ENCODE results near the gene DPYSL3.
A peak's percentile ranks its signal among the peaks of the same experiment; 100 is the strongest.

Gene DPYSL3

DNA sequence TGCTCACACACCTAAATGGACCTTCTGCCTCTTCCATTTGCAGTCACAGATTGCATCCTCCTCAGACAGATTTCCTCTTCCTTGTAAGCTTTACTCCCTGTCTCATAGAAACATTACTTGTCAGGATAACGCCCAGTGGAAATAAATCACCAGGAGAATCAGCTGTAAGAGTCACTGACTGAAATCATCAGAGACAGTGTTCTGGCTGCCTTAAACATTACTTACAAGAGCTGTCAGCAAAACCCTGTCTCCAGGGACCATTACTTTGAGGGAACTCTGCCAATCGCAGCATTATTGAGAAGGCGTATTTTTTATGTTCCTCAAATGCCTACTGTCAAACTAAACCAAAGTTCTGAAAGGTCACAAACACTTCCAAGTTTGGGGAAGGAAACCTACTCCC, 5.9 kb downstream of the DPYSL3 start:
- H3K4me1 Mint-ChIP-seq, result peaks cover 0 to 4% of the 10 kb centered on the region in 2 donors
- H3K27ac Mint-ChIP-seq, result no peak overlapping the region
- H3K4me3 Mint-ChIP-seq, result no peak overlapping the region
- peaks cover 3 to 4% of the 10 kb centered on the region in 2 donors for H3K9me3 Mint-ChIP-seq
- no peak for ATAC-seq (replicated peaks)
- H3K36me3 Mint-ChIP-seq, result no peaks in the 10 kb centered on the region
- peaks cover 17 to 18% of the 10 kb centered on the region in 2 donors for H3K27me3 Mint-ChIP-seq
- no peak for DNase-seq

DNA sequence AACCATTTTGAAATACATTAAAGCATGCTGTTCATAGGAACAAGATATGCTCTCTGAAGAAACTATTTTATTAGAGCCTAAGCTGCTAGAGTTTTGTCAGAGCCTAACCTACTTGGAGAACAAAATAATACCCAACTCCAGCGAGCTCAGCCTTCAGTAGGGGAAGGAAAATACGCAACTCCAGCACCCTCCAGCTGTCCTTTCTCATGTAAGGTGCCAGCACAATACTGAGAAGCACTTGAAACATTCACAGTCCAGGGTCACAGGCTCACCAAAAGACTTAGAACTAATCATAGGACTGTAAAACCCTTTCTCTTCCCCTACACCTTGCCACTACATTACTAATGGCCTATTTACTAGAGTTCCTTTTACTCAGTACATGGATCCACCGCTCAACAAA, 18.9 kb downstream of the DPYSL3 start:
- peaks cover 3 to 32% of the 10 kb centered on the region in 2 donors for H3K27me3 Mint-ChIP-seq
- no peak for ATAC-seq (replicated peaks)
- H3K36me3 Mint-ChIP-seq, result no peaks in the 10 kb centered on the region
- H3K27ac Mint-ChIP-seq, result no peak overlapping the region
- no peak for DNase-seq
- H3K4me3 Mint-ChIP-seq, result no peak overlapping the region
- H3K4me1 Mint-ChIP-seq, result no peaks in the 10 kb centered on the region
- no peaks in the 10 kb centered on the region for H3K9me3 Mint-ChIP-seq

DNA sequence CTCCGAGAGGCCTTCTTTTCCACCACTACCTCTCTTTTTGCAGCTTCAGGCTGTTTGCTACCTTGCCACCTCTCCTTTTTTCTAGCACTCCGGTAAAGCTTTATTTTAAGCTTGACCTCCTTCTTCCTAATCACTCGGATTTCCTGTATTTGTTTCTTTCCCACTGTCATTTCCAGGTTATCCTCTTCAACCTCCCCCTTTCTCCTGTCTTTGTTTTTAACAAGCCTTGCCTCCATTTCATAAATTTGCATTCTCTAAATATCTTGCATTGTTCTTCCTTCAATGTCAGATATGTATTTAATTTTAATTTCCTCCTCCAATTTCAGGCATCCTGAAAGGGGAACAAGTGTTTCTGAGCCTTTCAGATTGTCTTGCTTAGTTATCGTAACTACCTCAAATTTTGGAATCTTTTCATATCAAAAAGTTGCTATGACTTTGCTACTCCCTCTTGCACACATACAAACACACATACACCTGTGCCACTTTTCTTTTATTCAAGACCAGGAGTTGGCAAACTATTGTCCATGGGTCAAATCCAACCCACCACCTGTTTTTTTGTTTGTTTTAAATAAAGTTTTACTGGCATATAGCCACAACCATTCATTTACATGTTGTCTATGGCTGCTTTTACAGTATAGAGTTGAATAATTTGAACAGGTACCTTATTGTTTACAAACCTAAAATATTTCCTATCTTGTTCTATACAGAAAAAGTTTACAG, 22.7 kb downstream of the DPYSL3 start:
- DNase-seq (no peak), ATAC-seq (replicated peaks) (no peak)
- Mint-ChIP-seq H3K4me1 (peaks cover 2 to 8% of the 10 kb centered on the region in 2 donors), H3K4me3 (no peak overlapping the region), H3K36me3 (no peaks in the 10 kb centered on the region), H3K9me3 (peaks cover 0 to 4% of the 10 kb centered on the region in 2 donors), H3K27ac (no peak overlapping the region), H3K27me3 (peaks cover 3 to 25% of the 10 kb centered on the region in 2 donors)

DNA sequence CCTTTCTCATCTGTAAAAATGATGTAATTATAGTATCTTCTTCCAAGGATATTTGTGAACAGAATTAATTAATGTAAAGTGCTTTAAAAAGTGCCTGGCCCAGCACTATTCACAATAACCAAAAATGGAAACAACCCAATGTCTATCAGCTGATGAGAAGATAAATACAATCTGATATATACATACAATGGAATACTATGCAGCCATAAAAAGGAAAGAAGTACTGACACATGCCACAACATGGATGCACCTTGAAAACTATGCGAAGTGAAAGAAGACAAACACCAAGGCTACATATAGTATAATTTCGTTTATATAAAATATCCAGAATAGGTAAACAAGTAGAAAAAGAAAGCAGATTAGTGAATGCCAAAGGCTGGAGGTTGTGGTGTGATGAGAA, 24.1 kb downstream of the DPYSL3 start:
- Mint-ChIP-seq H3K4me3 (no peak overlapping the region), H3K36me3 (no peaks in the 10 kb centered on the region), H3K27ac (no peak overlapping the region)

DNA sequence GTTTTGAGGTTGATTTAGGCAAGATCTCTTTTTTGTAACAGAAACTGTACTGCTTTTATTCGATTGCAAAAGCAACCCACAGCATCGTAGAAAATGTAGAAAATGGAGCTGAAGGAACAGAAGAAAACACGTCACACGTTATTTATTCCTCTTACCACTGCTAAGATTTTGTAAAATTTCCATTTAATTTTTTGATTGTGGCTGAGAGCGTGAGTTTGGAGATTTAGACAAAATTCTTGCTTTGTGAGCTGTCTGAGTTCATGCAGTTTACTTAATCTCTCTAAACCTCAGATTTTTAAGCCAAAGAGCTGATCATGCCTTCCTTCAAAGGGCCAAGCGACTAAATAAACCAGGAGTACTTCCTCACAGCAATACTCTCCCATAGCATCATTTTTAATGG, 24.8 kb downstream of the DPYSL3 start:
- no peak for ATAC-seq (replicated peaks)
- Mint-ChIP-seq H3K4me3 (no peak overlapping the region), H3K4me1 (peaks cover 5 to 20% of the 10 kb centered on the region in 2 donors)

More for the DNA sequence above, 24.1 kb downstream of the DPYSL3 start:
- no peak for DNase-seq
- Mint-ChIP-seq H3K4me1 (peaks cover 5 to 15% of the 10 kb centered on the region in 2 donors), H3K9me3 (peaks cover 0 to 4% of the 10 kb centered on the region in 2 donors), H3K27me3 (peaks cover 3 to 18% of the 10 kb centered on the region in 2 donors)
- no peak for ATAC-seq (replicated peaks)

DNA sequence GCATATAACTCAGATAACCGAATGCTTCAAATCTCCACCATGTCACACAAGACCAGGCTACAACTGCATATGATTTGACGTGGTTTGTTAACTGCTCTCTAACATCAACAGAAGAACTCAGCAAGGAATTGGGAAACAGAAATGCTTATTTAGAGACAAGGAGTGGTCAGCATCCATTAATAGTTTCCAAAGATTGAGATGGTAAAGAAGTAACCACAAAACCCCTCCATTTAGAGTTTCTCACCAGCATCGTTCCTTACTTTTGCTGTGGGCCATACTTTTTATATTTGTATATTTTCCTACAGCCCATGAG, 25.2 kb downstream of the DPYSL3 start:
- Mint-ChIP-seq H3K4me1 (peaks cover 5 to 22% of the 10 kb centered on the region in 2 donors), H3K27ac (no peak overlapping the region), H3K9me3 (peaks cover 0 to 4% of the 10 kb centered on the region in 2 donors), H3K36me3 (no peaks in the 10 kb centered on the region), H3K4me3 (no peak overlapping the region), H3K27me3 (peaks cover 0 to 7% of the 10 kb centered on the region in 2 donors)
- ATAC-seq (replicated peaks) (no peak), DNase-seq (no peak)

More for the DNA sequence above, 24.8 kb downstream of the DPYSL3 start:
- Mint-ChIP-seq H3K27me3 (peaks cover 0 to 11% of the 10 kb centered on the region in 2 donors), H3K36me3 (no peaks in the 10 kb centered on the region), H3K9me3 (peaks cover 0 to 4% of the 10 kb centered on the region in 2 donors), H3K27ac (no peak overlapping the region)
- no peak for DNase-seq

DNA sequence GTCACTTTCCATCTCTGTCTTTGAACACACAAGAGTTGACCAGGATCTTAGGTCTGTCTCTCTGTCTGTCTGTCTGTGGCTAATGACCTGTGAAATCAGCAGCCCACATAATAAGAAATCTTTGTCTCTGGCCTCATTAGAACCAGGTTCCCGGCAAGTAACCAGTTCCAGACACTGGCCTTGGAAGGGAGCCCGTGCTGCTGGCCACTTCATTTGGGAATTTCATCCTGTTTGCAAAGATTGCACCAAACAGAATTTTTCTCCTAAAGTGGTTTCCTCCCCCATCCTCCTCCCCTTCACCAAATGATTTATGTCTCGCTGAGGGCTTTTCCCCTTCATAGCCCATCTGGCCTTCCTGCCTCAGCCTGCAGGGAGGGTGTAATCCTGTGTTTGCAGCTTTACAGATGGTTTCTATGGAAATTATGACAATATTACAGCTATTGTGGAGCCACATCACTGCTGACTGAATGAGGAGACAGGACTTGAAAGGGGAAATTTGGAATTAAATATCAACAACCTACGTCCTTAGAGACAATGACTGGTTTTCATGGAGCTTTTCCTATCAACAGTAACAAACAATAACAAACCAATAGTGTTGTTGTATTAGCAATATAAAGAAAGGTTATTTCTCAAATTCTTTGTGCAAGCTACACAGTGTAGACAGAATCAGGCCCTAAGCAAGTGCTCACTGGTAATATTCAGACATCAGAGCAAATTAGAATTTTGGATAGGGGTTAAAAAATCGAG, 25.7 kb downstream of the DPYSL3 start:
- ATAC-seq (replicated peaks) (no peak), DNase-seq (no peak)
- Mint-ChIP-seq H3K4me3 (no peak overlapping the region), H3K27me3 (peaks cover 0 to 5% of the 10 kb centered on the region in 2 donors), H3K4me1 (peaks cover 9 to 27% of the 10 kb centered on the region in 2 donors), H3K9me3 (peaks cover 0 to 4% of the 10 kb centered on the region in 2 donors), H3K36me3 (no peaks in the 10 kb centered on the region), H3K27ac (no peak overlapping the region)

DNA sequence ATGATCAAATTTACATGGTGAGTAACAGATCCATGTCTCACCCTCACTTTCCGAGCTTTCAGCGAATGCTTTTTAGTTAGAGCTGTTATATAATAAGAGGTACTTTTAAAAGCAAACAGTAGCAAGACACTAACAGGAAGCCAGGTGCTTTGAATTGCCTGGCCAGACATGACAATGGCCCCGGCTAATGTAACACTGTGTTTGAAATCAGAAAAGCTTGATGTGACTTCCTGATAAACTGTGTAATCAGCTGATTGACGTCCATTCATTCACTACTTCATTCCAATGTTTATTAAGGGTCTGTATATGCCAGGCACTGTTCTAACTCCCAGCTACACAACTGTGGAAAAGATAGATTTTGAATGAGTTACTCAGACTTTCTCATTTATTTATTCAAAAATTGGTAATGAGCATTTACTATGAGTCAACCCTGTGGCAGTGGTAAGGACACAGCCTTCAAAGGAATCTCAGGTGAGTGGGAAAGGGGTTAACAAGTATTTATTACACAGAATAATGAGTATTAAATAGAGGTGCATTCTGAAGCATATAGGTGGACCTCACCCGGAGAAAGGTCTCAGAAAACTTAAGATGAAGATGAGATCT, 26.6 kb downstream of the DPYSL3 start:
- Mint-ChIP-seq H3K4me1 (peaks cover 9 to 34% of the 10 kb centered on the region in 2 donors), H3K27ac (no peak overlapping the region)

DNA sequence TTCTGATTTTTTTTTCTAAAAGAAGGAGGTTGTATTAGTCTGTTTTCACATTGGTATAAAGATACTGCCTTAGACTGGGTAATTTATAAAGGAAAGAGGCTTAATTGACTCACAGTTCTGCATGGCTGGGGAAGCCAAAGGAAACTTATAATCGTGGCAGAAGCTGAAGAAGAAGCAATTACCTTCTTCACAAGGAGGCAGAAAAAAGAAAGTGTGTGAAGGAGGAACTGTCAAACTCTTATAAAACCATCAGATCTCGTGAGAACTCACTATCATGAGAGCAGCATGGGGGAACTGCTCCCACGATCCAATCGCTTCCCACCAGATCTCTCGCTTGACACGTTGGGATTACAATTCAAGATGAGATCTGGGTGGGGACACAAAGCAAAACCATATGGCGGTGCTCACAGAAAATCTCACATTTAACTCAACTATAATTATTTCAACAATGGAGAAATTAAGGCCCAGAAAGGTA, 27.1 kb downstream of the DPYSL3 start:
- H3K27ac Mint-ChIP-seq, result no peak overlapping the region
- H3K4me1 Mint-ChIP-seq, result peaks cover 9 to 34% of the 10 kb centered on the region in 2 donors
- peak overlapping the region in 1 of 2 donors; percentile 51 for H3K4me3 Mint-ChIP-seq

More for the DNA sequence above, 26.6 kb downstream of the DPYSL3 start:
- DNase-seq, result no peak
- H3K9me3 Mint-ChIP-seq, result peaks cover 0 to 4% of the 10 kb centered on the region in 2 donors
- no peak overlapping the region for H3K4me3 Mint-ChIP-seq
- ATAC-seq (replicated peaks), result no peak
- H3K36me3 Mint-ChIP-seq, result no peaks in the 10 kb centered on the region
- H3K27me3 Mint-ChIP-seq, result peaks cover 0 to 4% of the 10 kb centered on the region in 2 donors

DNA sequence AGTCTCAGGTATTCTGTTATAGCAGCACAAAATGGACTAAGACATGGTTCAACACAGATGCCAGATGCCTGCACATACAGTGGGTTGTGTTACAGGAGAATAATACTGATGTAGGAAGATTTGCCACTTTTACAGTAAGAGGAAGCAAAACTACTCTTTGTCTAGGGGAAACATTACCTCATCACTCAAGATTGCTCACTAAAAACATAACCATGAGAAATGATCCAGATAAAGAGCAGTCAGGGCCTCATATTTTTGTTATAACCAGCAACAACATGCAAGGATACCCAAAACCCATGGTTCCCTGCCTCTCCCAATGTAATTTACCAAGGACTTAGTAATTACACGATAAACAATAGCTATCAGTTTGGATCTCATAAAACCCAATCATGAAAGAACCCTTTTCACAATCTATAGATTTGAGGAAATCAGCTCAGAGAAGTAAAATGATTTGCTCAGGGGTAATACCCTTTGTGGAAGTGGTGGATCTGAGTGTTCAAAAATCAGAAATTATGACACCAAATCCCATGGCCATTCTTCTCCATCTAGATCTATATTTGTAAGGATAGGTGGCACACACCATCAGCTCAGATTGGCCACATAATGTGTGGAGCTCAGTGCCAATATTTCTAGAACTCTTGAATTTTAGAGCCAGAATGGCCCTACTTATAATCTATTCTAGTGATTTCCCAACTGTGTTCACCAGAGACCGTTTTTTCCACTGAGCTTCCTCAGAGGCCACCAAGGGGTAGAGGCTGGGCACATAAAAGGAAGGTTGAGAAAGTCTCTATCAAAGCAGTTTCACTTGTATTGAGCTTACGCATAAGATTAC, 27.8 kb downstream of the DPYSL3 start:
- ATAC-seq (replicated peaks), result peak; percentile 80 to 85
- H3K4me3 Mint-ChIP-seq, result peak overlapping the region in 1 of 2 donors; percentile 51
- H3K27me3 Mint-ChIP-seq, result peaks cover 4 to 7% of the 10 kb centered on the region in 2 donors
- peaks cover 0 to 6% of the 10 kb centered on the region in 2 donors for H3K9me3 Mint-ChIP-seq
- DNase-seq, result no peak
- peaks cover 9 to 34% of the 10 kb centered on the region in 2 donors for H3K4me1 Mint-ChIP-seq
- H3K36me3 Mint-ChIP-seq, result no peaks in the 10 kb centered on the region
- no peak overlapping the region for H3K27ac Mint-ChIP-seq

More for the DNA sequence above, 27.1 kb downstream of the DPYSL3 start:
- Mint-ChIP-seq H3K36me3 (no peaks in the 10 kb centered on the region), H3K9me3 (peaks cover 0 to 4% of the 10 kb centered on the region in 2 donors), H3K27me3 (peaks cover 0 to 4% of the 10 kb centered on the region in 2 donors)
- ATAC-seq (replicated peaks), result peak in 1 of 2 donors; percentile 18
- no peak for DNase-seq

DNA sequence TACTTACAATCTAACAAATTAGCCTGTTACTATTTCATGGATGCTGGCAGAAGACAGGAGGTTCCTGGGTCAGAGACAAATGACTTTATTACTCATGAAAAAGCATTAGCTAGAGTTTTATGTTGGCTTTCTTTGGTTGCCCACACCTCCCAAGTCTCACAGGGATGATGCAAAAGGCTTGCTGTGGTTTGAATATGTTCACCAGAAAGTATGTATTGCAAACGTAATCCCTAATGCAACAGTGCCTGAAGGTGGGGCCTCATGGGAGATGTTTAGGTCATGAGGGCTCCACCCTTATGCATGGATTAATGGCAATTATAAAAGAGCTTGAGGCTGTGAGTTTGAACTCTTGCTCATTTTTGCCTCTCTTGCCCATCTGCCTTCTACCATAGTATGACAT, 28.5 kb downstream of the DPYSL3 start:
- H3K27ac Mint-ChIP-seq, result no peak overlapping the region
- peaks cover 8 to 9% of the 10 kb centered on the region in 2 donors for H3K27me3 Mint-ChIP-seq
- ATAC-seq (replicated peaks) (peak; percentile 38 to 40), DNase-seq (no peak)
- peaks cover 9 to 34% of the 10 kb centered on the region in 2 donors for H3K4me1 Mint-ChIP-seq
- peaks cover 0 to 7% of the 10 kb centered on the region in 2 donors for H3K9me3 Mint-ChIP-seq
- no peak overlapping the region for H3K4me3 Mint-ChIP-seq
- H3K36me3 Mint-ChIP-seq, result no peaks in the 10 kb centered on the region

DNA sequence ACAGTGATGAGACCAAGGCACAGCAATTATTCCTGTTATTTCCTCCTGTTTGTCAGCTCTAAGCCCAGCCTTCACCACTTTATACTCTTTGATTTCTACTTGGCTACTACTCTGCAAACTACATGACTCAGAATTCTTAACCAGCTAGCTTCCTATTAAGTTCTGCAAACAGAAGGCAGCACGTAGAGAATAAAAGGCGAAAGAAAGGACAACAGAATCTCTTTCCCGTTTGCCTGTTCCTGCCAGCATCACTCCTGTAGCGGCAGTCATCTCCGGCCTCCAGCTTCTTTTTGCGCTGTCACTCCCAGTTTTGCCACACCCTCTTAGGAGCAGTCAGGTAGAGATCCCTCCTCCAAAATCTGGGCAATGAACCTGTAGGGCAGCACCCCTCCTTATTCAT, 29.9 kb downstream of the DPYSL3 start:
- H3K4me1 Mint-ChIP-seq, result peaks cover 9 to 34% of the 10 kb centered on the region in 2 donors
- no peak for ATAC-seq (replicated peaks)
- no peaks in the 10 kb centered on the region for H3K36me3 Mint-ChIP-seq
- H3K4me3 Mint-ChIP-seq, result no peak overlapping the region
- no peak for DNase-seq
- no peak overlapping the region for H3K27ac Mint-ChIP-seq
- peaks cover 9 to 12% of the 10 kb centered on the region in 2 donors for H3K27me3 Mint-ChIP-seq
- H3K9me3 Mint-ChIP-seq, result peaks cover 0 to 4% of the 10 kb centered on the region in 2 donors

DNA sequence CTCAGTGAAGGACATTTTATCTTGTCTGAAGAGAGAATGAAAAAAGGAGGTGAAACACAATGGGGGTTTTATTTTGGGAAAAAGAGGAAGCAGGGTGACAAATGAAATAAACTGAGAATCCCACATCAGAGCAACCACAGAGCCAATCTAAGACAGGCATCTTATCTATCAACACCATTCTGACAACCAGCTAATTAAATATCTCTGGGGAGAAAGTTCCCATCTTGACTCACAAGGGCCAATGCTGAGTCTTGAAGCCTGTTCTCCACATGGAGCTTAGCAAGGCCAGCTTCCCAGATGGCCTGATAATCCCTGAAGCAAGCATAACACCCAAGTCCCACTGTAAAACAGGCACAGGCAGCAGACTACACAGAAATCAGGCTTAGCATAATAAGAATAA, 30.4 kb downstream of the DPYSL3 start:
- DNase-seq, result no peak
- H3K36me3 Mint-ChIP-seq, result no peaks in the 10 kb centered on the region
- peaks cover 0 to 4% of the 10 kb centered on the region in 2 donors for H3K9me3 Mint-ChIP-seq
- H3K4me3 Mint-ChIP-seq, result no peak overlapping the region
- peaks cover 9 to 34% of the 10 kb centered on the region in 2 donors for H3K4me1 Mint-ChIP-seq
- peak; percentile 35 to 52 for ATAC-seq (replicated peaks)
- peaks cover 9 to 12% of the 10 kb centered on the region in 2 donors for H3K27me3 Mint-ChIP-seq
- no peak overlapping the region for H3K27ac Mint-ChIP-seq
